Left ventricle myocardium superior (tissue), 1 donor: ENCODE measurements around the gene ATP5F1B. TPM values are rescaled to one million over a fixed set of nuclear protein-coding genes. Genes with fewer than 3 reads are reported as not detected.
A peak's percentile ranks its signal among the peaks of the same experiment; 100 is the strongest.
"Not testable (repeated sequence)": the region's sequence is repeated elsewhere in the genome, so short reads cannot be mapped to it uniquely, and the experiment has no call there.

Source experiments
- ATAC-seq: fragments of 200-7000 bp; cut with Tn5 transposase; one replicate; pipeline ENCODE4 v1.9.1; 2020; ENCODE audit warnings: mild to moderate bottlenecking, moderate library complexity
- DNase-seq: peaks from one replicate; pipeline ENCODE4 v3.0.0-alpha.2; 2020
- intact Hi-C: fragments of 100-400 bp; cut with micrococcal nuclease; formaldehyde crosslinking; loops from one replicate; pipeline ENCODE4 v1.11.0; 2022
- total RNA-seq: library from RNA; stranded (reverse); fragmentation: NEBNext Ultra II Directional; extraction: Animal tissue kit (Norgen Biotek cat#: 25700); gene quantifications from one replicate; pipeline ENCODE4 v1.2.1, GENCODE V29; 2021
- donor health status: DM: no; HTN: yes; CAD: no; lungs with severe emphysema.

ATP5F1B gene
- total RNA-seq, 1 donor from 2014 or later, result 3,327 TPM

DNA sequence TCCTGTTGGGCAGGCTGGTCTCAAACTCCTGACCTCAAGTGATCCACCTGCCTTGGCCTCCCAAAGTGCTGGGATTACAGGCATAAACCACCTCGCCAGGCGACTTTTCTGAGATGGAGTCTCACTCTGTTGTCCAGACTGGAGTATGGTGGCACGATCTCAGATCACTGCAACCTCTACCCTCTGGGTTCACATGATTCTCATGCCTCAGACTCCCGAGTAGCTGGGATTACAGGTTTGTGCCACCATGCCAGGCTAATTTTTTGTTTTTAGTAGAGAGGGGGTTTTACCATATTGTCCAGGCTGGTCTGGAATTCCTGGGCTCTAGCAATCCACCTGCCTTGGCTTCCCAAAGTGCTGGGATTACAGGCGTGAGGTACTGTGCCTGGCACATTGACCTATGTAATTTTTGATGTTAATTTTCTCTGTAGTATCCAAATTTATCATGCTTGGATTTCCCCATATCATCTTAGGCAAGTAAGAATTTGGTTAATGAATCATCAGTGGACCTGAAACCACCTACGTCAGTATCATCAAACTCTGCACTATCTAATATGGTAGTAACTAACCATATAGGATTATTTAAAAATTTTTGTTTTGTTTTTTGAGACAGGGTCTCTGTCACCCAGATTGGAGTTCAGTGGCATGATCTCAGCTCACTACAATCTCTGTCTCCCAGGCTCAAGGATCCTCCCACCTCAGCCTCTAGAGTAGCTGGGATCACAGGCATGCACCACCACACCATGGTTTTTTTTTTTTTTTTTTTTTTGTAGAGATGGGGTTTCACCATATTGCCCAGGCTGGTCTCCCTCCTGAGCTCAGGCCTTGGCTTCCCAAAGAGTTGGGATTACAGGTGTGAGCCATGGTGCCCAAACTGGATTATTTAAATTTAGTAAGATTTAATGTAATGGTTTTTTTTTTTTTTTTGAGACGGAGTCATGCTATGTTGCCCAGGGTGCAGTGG lies 11.9 kb upstream of the ATP5F1B start:
- no peak for ATAC-seq
- no peak for DNase-seq
- intact Hi-C loops, result no loop called here

DNA sequence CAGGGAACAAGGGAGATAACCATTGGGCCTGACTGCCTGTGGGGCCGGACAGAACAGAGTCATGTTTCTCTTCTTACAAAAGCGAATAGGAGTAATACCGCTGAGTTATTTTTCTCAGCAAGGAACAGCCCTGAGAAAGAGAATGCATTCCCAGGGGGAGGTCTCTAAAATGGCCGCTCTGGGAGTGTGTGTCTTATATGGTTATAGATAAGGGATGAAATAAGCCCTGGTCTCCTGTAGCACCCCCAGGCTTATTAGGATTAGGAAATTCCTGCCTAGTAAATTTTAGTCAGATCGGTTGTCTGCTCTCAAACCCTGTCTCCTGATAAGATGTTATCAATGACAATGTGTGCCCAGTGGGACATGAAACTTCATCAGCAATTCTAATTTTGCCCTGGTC lies 8.0 kb upstream of the ATP5F1B start:
- ATAC-seq, intact Hi-C loops, DNase-seq: not testable (repeated sequence)

DNA sequence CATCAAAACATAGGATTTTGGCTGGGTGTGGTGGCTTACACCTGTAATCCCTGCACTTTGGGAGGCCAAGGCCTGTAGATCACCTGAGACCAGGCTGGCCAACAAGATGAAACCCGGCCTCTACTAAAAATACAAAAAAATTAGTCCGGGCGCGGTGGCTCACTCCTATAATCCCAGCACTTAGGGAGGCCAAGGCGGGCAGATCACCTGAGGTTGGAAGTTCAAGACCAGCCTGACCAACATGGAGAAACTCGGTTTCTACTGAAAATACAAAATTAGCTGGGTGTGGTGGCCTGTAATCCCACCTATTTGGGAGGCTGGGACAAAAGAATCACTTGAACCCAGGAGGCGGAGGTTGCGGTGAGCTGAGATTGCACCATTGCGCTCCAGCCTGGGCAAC lies 2.2 kb upstream of the ATP5F1B start:
- ATAC-seq, intact Hi-C loops, DNase-seq: not testable (repeated sequence)

GRCh38 chr12:56645201-56645716 lies 525 bp downstream of the ATP5F1B start:
- DNase-seq, result no peak
- intact Hi-C loops, result no loop called here
- ATAC-seq, result peak; percentile 9

- no peak for ATAC-seq
- no peak for DNase-seq
- intact Hi-C loops, result no loop called here
These were observed 1.1 kb downstream of the ATP5F1B start for GRCh38 chr12:56644654-56645053.

DNA sequence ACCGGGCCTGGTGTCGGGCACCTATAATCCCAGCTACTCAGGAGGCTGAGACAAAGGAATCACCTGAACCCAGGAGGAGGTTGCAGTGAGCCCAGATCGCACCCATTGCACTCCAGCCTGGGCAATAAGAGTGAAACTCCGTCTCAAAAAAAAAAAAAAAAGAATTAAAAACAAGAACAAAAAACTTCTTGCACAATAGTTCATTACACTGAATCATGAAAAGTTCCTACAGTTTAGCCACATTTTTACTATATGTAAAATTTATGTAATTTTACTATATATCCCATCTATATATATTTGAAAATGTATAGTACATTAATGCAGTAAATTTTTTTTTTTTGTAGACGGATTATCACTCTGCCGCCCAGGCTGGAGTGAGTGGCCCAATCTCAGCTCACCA lies 4.6 kb downstream of the ATP5F1B start:
- DNase-seq (no peak), ATAC-seq (no peak)
- intact Hi-C loops, result no loop called here

GRCh38 chr12:56637621-56638020 lies 8.2 kb downstream of the ATP5F1B start:
- DNase-seq, result no peak
- intact Hi-C loops, result loop anchor here (10.0 kb wide), 1 partner anchor 113 kb away; the partner anchor contains the start of gene RBMS2
- no peak for ATAC-seq

- intact Hi-C loops, result loop anchor here (10.0 kb wide), 1 partner anchor 112 kb away; the partner anchor contains the start of gene RBMS2
- DNase-seq (peak; percentile 98), ATAC-seq (peak; percentile 78)
These were observed 8.9 kb downstream of the ATP5F1B start for GRCh38 chr12:56636675-56637540.

DNA sequence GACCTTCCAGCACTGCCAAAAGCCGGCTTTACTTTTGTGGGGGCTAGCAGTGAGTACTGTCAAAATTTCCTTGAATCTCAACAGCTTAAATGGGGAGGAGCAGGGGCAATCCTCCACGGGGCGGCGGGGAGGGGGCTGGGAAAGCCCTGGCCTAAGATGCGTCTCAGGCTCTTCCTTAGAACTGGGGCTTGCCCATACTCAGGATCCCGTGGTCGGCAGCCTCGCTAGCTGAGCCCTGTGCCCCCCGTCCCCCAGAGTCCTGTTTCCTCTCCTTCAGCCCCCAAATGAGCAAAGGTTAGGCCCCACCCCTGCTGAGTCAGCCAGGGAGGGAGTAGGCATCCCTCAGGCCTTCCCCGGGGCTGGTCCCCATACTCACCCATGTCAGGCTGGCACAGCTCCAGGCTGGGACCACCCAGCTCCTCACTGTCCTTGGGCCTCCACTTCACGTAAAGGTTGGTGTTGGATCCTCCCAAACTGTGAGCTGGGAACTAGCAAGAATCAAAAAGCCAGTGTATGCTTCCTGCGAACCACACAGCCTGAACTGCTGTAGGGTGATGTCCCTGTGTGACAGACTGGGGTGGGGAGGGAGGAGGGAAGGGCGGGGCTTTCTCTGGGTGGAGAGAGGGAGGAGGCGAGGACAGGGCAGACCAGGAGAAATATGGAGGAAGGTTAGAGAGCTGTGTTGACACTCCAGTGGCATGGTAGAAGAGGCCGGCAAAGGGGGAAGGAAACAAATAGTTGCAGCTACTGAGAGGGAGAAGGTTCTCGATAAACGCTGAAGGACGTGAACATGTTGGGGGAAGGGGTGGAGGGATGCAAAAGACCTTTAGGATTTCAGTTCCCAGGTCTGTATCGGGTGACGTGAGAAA lies 9.7 kb downstream of the ATP5F1B start:
- peak; percentile 89 for DNase-seq
- peak; percentile 86 for ATAC-seq
- intact Hi-C loops, result loop anchor here (10.0 kb wide), 1 partner anchor 111 kb away; the partner anchor contains the start of gene RBMS2

DNA sequence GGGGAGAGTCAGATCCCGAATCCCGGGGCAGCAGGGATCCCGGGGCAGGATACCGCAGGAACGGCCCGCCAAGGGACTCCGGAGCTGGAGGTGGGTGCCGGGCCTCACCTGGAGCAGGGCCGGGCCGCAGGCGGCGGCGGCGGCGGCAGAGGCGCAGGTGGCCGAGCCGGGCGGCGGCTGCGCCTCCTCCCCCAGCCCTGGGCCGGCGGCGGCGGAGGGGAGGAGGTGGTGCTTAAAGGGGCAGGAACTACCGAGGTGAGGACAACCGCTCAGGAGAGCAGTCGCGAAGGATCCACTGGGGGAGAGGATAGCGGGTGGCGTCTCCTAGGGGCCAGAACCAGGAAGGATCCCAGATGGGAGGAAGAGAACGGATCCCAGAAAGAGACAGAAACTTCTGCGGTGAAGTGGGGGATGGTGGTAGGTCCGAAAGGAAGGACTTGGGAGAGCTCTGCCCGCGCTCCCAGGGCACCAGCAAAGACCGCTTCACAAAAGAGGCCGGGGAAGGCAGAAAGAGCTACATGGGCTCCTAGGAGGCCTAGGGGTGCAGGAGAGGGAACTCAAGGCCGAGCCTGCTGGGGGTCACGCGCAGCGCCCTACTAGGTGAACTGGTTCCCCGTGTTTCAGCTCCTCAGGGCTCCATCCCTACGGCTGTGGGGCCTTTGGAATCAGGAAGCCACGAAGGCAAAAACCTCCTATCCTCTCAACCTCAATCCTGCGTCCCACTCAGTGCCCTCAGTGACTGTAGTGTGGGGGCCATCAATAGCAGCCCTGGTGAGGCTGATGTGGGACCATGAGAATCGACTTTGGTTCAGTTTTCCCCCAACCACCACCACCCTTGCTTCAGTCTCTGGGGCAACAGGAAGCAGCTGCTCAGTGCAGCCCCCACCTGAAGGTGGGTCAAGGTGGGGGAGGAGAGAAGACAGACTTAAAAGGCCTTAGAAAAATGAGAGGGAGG lies 10.7 kb downstream of the ATP5F1B start:
- DNase-seq (peak; percentile 77), ATAC-seq (peak; percentile 47)
- intact Hi-C loops, result loop anchor here (10.0 kb wide), 1 partner anchor 110 kb away; the partner anchor contains the start of gene RBMS2

DNA sequence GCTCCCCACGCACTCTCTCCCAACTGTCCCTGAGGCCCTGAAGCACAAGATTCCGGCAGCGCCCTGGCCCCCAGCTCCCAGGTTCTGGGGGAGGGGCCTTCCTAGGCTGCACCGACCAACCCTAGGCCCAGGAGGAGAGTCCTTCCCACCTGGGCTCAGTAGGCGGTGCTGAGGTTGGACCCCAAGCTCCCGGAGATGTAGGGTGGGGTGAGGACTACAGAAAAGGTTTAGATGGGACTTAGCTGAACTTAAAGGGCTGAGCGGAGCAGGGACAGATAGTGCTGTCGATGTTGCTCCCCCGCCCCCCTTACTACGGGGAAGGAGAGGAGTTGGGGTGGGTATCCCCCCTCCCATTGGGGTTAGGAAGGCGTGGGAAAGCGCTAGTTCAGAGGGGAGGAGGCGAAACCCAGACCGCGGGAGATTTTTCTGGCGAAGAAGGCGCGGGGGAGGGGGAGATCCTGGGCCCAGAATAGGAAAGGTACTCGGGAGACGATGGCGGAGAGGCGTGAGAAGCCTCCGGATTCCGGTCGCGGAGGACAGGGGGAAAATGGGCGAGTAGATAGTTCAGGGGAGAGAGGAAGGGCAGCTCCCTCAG lies 11.4 kb downstream of the ATP5F1B start:
- DNase-seq (no peak), ATAC-seq (no peak)
- intact Hi-C loops, result loop anchor here (10.0 kb wide), 1 partner anchor 110 kb away; the partner anchor contains the start of gene RBMS2

- ATAC-seq (no peak), DNase-seq (no peak)
- intact Hi-C loops, result loop anchor here (10.0 kb wide), 1 partner anchor 109 kb away; the partner anchor contains the start of gene RBMS2
These were observed 12.1 kb downstream of the ATP5F1B start for GRCh38 chr12:56633468-56634241.

- ATAC-seq, result no peak
- intact Hi-C loops, result loop anchor here (10.0 kb wide), 1 partner anchor 108 kb away; the partner anchor contains the start of gene RBMS2
These were observed 12.9 kb downstream of the ATP5F1B start for GRCh38 chr12:56632701-56633467.

DNA sequence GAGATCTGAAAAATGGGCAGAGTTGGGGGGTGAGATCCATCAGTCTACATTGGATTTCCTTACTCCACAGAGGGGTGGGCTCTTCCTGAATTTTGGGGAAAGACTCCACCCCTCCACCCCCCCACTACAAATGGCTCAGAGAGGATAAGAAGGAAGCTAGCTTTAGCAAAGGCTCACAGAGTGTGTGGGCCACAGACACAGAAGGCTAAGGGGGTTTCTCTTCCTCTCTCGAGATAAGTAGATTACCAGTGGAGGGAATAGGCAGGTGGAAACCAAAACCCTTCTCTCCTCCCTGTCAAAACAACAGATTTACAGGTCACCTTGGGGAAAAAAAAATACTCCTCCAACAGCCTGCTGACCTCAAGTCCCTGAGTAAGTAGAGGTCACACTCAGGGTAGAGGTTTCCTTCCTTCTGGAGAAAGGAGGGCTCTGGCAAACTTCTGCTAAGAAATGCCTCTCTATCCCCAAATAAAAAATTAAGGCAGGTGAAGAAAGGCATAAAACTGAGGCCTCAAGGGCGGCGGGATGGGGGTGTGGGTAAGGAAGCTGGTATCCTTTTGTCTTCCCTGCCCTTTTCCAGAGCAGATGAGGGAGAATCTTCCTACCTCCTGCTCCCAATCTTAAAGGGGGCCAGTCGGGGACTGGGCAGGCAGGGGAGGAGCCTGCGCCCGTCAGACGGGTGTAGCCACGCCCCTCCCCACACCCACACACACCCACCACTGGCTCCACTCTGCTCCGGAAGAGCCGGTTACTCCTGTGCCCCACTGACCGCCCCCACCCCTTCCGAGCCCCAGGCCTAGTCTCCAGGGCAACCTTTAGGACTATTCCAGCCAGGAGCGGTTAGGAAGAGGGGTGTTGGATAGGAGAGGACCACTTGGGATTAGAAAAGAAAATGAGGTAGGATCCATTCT lies 13.7 kb downstream of the ATP5F1B start:
- ATAC-seq (peak; percentile 9), DNase-seq (peak; percentile 84)
- intact Hi-C loops, result loop anchor here (10.0 kb wide), 1 partner anchor 107 kb away; the partner anchor contains the start of gene RBMS2

More at GRCh38 chr12:56632701-56633467, 12.9 kb downstream of the ATP5F1B start:
- no peak for DNase-seq
